Gastroesophageal sphincter (tissue), 3 donors: ENCODE data around the gene RIMBP2.

Experiments used
- CTCF ChIP-seq, 4 experiments: fragments of 200-600 bp in 2 of 4; fragments of 450-650 bp in 2 of 4; sonication (generic) in 1 of 4; IDR thresholded peaks; one replicate each; pipeline ENCODE4 v1.5.1; 2017 to 2019; ENCODE audit warnings: antibody characterized with exemption in 4 of 4, mild to moderate bottlenecking in 2 of 4, moderate library complexity in 2 of 4
- POLR2A ChIP-seq, 2 donors: fragments of 450-650 bp; IDR thresholded peaks; one replicate each; pipeline ENCODE4 v1.6.1; 2017; ENCODE audit warnings: antibody characterized with exemption in 2 of 2, mild to moderate bottlenecking in 2 of 2, moderate library complexity in 1 of 2
- POLR2AphosphoS5 ChIP-seq: sonication (generic); formaldehyde crosslinking; IDR thresholded peaks from one replicate; pipeline ENCODE4 v1.6.1; 2017; ENCODE audit warnings: antibody characterized with exemption

- TF ChIP-seq POLR2A (IDR thresholded peaks at IDR 0.05) (no peak), CTCF (IDR thresholded peaks at IDR 0.05) (no peak), POLR2AphosphoS5 (no peak)
Observed at GRCh38 chr12:130494736-130495135, 221.4 kb downstream of the RIMBP2 start.
